DMS153 treated with DMSO at 0.1 percent for 48 hours (cell line): ENCODE results near the gene ELMO3.

Experiments
- DNase-seq: peaks from one replicate; lab custom pipeline; 2025; ENCODE audit not compliant: unreplicated experiment; lab: John Stamatoyannopoulos, UW

Gene ELMO3

DNA sequence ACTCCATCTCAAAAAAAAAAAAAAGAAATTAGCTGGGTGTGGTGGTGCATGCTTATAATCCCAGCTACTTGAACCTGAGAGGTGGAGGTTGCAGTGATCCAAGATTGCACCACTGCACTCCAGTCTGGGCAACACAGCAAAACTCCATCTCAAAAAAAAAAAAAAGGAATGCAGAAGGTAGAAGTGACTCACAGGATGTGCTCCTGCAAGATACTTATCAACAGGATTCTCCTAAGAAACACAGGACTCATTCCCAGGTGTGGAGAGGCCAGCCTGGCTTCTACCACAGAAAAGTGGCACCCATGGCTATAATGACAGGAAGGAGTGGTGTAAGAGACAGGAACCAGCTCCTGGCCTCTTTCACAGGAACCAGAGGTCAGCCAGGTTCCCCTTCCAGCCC, 13.8 kb downstream of the ELMO3 start:
- DNase-seq = no peak

DNA sequence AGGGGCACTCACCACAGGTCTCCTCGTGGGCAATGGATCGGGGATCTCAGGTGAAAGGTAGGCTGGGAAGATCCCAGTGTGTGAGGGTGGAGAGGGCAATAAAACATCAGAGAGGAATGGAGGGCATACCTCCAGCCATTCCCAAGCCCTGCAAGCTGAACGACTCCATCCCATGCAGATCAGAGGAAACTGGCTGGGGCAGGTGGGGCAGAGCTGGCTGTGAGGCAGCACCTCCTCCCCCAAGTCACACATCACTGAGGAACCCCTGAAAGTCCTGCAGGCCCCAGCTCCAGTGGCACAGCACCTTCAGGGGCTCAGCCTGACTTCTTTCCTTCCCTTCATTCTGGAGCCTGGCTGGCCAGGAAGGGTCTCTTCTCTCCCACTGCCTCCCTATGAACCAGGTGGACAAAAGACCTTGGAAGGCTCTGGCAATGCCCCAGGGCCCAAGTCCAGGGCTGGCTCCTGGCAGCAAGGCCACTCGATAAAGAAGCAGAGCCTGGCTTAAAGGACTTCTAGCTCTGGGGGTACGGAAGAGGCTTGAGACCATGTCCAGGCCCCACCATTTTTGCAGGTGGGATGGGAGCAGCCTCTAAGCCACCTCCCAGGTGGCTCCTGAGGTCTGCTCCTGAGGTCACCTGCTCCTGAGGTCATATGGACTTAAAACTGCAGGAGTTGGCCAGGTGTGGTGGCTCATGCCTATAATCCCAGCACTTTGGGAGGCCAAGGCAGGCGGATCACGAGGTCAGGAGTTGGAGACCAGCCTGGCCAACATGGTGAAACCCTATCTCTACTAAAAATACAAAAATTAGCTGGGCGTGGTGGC, 14.5 kb downstream of the ELMO3 start:
- no peak for DNase-seq

DNA sequence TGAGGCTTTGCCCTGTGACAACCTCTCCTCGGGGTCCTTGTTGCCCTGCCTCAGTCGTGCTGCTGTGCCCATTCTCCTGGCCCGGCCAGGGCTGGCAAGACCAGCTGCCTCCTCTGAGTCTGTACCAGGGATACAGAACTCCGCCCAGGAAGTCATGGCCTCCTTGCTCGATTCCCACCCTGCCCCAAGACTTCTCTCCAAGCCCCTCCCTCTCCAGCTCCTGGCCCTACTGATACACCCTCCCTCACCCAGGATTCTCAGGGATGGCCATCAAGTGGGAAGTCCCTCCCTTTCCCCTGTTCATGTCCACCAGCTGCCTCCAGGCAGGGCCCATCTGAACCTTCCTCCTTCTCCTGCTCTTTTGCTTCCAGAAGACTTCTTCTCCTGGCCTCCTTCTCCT, 16.8 kb downstream of the ELMO3 start:
- no peak for DNase-seq

DNA sequence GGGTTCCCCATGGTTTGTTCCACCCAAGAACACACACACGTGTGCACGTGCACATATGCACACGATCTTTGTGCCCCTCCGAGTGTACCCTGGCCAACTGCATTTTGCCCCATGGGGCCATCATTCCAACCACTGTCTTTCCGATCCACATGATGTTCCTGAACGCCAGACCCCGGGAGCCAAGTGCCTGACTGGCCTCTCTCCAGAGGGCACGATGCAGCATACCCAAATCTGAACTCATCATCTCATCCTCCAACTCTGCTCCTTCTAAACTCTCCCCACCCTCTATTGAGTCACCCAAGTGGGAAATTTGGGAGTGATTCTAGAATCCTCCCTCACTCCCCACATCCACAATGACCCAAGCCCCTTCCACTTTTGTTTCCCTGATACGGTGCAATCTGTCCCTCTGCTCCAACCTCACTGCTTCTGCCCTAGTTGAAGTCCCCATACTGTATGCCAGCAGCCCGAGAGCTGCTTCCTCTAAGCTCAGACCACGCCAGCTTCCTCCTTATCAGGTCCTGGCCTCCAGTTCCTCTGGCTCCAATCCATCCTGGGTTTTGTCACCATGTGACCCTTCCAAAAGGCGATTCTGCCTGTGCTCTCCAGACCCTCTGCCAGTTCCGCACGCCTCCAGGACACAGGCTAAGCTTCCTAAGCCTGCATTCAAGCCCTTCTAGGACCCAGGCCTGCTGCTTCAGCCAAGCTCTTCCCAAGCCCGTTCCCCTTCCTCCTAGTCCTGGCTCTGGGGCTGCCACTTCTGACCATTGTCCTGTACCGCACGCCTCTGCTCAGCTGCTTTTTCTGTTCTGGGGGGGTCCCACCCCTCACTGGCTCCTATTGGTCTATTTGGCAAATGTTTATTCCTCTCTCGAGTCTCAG, 17.9 kb downstream of the ELMO3 start:
- no peak for DNase-seq

DNA sequence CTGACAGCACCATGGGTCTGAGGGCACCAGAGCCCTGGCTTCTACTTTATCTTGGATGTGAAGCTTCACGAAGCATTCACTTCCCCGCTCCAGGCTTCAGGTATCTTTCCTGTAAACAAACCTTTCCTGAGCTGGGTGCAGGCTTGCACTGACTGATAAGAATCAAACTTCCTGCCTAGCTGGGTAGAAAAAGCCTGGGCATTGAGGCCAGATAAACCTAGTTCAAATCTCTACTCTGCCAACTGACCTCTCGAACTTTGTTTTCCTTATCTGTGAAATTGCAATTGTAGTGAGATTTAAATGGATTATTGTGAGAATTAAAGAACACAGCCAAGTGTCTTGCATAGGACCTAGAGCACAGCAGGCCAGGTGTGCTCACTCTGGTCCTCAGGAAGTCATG, 25.1 kb downstream of the ELMO3 start:
- DNase-seq = no peak

DNA sequence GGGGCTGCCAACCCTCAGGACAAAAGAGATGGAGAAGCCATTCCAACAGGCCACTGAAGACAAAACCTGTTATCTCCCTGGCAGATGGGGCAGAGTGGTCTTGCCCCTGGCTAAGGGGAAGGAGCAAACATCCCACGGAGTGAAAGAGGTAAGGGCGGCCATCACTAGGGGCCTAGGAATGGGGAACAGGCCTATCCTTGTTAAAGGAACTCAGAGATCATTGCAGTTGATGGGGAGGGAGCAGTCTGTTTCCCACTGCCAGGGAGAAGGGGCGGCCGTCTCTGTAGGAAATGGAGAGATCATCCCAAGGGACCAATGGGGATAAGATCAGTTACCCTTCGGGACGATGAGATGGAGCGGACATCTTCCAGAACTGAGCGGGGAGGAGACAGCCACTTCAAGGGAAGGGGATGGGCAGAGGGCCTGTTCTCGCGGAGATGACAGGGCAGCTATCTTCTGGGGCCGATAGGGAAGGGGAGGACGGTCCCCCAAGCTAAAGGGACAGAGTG, 27.4 kb downstream of the ELMO3 start:
- no peak for DNase-seq

DNA sequence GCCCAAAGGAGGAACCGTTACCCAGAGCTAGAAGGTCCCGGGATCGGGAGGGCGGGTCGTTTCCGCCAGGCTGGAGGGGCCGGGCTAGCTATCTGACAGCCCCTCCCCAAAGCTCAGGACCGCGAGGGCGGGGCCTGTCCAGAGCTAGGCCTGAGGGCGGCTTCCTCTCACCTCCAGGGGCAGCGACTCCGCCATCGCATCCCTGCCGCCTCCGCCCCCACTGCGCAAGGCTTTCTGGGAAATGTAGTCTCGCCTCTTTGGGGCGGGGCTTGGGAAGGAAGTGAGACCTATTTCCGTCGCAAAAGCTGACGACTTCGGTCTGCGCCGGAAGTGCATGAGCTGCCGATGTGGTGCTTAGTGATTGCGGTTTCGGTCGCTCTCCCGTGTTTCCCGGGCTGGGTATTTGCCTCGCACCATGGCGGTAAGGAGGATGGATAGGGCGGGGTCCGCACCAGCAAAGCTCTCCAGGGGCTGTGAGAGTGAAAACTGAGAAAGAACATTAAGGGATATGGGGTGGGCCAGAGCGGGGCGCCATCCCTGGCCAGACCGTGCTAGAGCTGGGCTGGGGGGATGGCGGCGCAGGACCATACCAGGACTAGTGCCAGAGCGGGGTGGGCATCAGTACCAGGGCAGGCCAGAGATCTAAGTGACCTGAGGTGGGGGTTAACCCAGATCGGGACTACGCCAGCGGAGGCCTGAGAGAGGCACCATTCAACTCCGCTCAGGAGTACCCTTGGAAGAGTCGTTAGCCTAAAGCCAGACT, 28.1 kb downstream of the ELMO3 start, which contains the start of gene TMEM208:
Gene TMEM208 (plus strand): TSS at position 327 of the 763 bp plus-strand sequence. CDS start 89 bp downstream, at position 416.
- peak; percentile 93 for DNase-seq

DNA sequence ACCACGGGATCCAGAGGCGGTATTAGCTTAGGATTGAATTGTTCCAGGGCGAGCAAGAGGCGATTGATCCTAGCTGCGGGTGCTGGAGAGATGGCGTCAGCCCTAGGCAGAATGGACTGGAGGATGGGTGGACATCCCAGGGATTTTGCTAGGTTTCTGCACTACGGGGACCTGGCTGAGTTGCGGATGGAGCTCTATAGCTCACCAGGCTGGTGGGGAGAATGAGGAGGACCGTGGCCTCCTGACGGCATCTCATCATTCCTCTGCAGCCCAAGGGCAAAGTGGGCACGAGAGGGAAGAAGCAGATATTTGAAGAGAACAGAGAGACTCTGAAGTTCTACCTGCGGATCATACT, 28.6 kb downstream of the ELMO3 start:
- DNase-seq = no peak

DNA sequence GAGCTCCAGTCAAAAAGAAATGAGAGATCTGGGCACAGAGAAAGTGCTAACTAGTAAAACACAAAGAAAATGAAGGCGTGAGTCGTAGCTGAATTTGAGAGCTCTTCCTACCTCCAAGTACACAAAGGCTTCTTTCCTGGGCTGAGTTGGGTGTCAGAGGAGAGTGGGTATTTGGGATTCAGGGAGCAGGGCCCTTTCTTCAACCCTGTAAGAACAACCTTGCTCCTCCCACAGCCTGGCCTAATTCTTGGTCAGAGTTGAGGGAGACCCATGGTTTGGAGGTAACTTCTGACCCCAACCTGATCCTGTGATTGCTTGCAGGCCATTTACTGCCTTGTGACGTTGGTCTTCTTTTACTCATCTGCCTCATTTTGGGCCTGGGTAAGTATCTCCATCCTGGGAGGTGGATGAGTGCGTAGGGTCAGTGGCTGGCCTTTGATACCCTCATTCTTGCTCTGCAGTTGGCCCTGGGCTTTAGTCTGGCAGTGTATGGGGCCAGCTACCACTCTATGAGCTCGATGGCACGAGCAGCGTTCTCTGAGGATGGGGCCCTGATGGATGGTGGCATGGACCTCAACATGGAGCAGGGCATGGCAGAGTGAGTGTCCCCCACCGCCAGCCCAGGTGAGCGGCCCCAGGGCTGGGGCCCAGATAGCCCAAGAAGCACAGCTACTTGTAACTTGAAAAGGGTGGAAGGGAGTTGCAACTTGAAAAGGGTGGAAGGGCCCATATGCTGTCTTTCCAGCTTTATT, 29.3 kb downstream of the ELMO3 start:
- DNase-seq = no peak

DNA sequence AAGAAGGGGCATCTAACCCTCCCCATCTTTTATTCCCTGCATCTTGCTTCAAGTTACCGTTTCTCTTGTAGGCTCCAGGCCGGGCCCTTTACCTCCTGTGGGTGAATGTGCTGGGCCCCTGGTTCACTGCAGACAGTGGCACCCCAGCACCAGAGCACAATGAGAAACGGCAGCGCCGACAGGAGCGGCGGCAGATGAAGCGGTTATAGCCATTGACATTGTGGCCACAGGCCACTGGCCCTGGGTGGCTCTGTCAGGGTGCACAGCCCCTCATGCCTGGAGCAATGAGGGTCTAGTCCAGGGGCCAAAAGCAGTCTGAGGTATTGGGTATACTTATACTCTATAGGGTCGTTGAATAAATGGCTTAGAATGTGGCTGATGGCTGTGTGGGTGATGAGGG, 30.0 kb downstream of the ELMO3 start:
- no peak for DNase-seq

DNA sequence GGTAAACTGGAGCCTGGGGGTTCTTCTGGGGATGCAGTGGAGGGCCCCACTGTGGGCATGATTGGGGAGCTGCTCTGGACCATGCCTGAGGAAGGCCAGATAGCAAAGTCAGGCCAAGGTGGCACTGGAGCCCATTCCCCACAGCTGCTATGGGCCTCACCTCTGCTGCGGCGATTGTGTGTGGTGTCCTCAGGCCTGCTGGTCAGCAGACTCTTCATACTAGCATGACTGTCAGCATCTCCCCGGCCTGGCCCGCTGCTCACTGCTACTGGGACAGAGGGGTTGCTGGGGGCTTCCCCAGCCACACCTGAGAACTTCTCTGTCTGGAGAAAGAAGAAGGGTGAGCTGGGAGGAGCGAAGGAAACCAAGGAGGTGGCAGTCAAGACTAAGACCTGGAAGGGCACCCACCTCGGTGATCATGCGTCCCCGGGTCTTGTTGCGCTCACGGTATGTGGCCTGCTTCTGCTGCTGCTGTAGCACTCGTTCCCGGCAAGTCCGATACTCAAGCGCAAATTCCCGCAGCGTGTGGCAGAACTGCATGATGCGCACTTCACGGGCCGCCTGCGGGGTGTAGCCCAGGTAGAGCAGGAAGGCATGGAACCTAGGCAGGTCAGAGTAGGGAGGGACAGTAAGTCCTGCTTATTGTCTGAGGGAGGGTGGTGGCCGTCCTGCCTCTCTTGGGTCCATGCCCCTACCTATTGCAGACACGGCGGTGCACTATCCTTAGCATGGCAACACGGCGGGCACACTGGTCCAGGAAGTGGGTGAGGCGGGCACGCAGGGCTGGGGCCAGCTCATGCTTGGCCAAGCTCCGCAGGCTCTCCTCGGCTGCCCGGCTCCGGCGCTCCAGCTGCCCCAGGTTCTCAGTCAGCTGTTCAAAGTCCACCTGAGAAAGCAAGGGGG, 31.2 kb downstream of the ELMO3 start:
- DNase-seq = no peak

DNA sequence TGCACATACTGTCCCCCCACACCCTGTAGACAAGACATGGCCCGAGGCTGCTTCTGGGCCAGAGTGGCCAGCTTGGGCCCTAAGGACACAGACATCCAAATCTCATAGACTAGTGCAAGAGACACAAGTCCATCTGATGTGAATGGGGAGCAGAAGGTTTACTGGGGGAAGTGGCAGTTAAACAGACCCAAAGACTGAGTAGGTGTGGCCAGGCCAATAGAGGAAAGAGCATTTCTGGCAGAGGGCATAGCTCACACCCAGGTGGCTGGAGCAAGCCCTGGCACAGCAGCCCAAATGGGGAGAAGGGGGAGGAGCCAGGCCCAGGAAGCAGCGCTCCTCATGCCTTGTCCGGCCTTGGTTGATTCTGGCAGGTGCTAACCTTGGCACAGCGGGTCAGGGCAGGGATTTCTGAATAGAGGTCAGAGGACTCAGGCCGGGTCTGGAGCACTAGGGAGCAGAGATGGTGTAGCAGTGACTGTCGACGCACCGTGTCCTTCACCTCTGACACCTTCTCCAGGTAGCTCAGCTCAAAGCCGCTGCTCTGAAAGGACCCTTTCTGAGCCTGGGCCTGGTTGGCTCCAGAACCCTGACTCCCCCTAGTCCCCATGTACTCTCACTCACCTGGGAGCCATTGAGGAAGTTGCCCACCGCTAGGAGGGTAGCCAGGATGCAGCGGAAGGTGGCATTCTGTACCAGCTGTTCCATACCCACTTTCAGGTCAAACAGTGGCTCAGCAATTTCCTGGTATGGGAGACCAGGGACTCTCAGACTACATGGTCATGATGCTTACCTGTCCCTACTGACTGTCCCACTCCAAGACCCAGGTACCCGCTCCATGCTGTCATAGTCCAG, 32.1 kb downstream of the ELMO3 start:
- no peak for DNase-seq

DNA sequence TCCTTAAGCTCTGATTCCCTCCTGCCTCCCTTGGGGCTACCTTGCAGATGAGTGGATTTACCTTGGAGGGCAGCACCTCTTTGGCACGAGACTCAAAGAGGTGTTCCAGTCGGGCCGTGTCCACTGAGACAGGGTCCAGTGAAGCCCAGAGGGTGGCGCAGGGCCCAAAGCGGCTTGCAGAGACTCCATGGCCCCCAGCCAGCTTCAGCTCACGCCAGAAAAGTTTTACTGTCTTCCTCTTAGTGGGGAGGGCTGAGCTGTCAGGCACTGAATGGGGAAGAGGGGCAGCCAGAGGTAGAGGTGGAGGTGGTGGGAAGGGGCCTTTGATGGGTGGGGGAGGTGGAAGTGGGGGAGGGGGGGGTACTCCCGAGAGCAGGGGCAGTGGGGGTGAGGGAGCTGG, 34.7 kb downstream of the ELMO3 start:
- DNase-seq = no peak

DNA sequence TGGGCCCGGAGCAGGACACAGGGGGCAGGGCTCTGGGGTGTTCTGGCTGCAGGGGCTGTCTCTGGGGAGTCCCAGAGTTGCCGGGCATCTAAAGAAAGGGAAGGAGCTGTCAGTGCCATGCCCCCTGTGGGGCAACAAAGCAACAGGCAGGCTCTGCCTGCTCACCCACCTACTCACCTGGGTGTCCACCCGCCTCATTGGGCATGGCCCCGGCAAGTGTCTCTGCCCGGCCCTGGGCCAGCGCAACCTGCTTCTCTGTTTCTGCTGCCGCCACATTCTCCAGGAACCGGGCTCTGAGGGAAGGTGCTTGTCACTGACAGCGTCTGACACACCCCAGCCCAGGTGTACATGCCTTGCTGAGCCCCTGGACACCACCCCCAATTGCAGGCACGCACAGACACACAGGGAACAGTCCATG, 35.3 kb downstream of the ELMO3 start:
- DNase-seq = no peak

DNA sequence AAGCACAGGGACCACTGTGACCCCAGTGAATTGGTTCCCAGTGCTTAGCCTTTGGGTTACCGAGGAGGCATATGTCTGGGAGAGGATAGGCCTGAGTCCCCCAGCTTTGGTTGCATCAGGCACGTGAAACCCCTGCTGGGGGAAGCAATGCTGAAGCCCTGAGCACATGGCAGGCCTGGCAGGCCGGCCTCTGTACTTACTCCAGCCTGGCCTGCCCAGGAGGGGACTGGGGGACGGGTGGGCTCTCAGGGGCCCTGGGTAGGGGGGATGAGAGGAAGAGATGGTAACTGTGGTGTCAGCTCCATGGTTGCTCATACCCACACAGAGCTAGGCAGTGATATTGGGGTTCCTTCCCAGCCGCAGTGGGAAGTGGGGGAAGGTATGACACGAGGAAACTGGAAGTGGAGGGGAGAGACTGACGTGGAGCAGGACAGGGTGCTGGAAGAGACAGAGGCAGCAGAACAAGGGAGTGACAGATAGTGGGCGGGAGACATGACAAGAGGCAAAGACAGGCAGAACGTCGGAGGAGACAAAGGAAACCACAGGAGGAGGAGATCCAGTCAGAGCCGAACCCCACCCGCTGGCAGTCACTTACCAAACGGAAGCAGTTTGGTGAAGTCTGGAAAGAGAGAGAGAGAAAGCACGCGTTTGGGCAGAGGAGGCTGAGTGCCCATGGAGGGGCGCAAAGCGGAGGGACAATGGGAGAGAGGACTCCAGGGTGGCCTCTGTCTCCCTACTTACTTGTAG, 37.1 kb downstream of the ELMO3 start:
- no peak for DNase-seq

DNA sequence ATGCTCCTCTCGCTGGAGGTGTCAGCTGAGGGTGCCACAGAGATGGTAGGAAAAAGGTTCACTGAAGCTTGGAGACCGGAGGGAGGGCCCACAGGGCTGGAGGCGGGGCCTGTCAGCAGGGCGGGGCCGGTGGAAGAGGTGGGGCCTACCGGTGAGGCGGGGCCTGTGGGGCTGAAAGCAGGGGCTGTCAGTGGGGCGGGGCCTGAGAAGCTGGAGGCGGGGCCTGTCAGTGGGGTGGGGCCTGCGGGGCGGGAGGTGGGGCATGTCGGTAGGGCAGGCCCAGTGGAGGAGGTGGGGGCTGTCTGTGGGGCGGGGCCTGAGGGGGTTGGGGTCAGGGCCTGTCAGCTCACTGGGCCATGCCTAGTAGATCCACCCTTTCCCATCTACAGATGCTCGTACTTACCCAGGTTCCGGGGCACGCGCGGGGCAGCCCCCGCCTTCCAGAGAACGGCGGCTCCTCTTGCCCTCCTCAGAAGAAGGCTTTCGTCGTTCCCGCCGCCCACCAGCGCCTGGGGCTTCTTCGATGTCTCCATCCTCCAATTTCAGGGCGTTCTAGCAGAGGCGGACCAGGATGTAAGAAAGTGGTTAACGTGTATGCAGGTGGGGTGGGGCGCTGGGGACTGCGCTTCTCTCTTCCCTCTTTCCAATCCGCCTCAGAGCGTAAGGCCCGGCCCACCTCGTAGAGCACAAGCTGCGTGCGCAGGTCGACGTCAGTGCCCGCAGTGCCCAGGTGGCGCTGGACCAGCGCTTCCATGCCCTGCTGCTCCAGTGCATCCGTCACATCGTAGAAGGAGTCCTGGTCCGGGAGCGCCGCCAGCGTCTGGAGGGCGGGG, 37.8 kb downstream of the ELMO3 start:
- no peak for DNase-seq
